HG03139 (cell line): ENCODE measurements around the gene KNDC1.

Experiments used
- ATAC-seq: cut with Tn5 transposase; IDR thresholded peaks from one replicate; pipeline ENCODE4 v1.9.1; 2021; ENCODE audit not compliant: unreplicated experiment

The KNDC1 gene

DNA sequence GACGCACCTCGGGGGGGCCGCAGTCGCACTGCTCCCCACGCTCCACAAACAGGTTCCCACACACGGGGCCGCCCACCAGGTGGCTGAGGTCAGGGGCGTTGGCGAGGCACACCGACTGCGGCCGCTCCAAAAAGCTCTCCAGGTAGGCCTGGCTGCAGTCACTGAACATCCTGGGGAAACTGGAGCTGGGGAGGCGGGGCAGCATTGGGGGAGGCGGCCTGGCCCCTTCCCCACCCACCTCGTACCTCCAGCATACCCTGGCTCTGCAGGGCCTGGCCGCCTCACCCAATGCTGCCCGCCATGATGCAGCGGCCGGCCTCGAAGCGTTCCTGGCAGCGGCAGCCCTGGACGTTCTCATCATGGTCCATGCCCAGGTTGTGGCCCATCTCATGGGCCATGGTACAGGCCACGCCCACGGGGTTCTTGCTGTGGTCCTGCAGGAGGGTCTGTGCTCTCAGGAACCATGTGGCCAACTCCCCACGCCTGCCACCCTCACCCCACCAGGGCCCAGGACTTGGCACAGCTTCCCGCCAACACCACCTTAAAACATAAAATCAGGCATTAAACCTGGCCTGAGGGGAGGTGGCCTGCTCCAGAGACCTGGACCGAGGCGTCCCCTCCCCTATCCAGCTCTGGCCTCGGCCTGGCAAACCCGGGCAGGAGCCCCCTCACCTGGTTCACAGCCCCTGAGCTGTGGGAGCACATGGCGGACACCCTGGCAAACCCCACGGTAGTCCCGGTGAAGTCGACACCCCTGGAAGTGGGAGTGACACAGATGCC, 111.7 kb downstream of the KNDC1 start:
- no peak for ATAC-seq

DNA sequence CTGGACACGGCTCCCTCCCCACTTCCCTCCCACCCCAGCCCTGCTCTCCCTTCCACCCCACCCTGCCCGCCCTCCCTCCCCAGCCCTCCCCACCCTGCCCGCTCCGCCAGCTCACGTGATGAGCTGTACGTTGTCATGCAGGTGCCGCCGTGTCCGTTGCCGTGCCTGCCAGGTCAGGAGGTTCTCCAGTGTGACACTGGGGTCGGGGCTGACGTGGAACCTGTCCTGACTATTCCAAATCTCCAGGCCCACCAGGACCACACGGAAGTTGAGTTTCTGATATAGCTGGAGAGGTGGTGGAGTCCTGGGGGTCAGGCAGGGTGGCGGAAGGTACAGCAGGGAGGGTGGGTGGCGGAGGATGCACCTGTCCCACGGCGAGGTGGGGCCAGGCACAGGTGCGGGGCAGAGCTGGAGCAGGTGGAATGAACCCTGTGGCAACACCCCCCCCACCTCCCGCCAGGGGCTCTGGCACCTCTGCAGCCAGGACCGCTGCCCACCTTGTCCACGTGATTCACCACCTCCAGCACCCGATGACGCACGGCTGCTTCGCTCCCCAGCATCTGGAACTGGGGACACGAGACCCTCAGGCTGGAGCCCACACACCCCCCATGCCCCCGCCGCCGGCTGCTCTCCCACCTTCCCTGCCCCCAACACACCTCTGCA, 112.4 kb downstream of the KNDC1 start:
- ATAC-seq: no peak

DNA sequence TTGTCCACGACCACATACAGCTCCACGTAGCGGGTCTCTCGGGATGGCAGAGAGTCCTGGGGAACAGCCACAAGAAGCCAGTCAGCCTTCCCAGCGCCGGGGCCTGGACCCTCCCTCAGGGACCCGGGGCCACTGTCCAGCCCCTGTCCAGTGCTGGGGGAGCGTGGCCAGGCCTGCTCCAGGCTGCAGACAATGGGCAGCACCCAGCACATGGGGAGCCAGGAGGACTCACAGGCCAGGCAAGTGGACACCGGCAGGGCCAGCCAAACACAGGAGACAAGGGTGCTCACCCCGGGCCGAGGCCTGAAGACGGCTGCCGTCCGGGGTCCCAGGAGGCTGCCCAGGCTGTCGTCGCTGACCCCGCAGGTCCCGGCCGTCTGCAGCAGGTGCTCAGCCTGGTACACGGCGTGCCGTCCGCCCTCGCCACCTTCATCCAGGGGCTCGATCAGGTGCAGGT, 113.0 kb downstream of the KNDC1 start:
- no peak for ATAC-seq

- ATAC-seq: no peak
Measured at GRCh38 chr10:133273534-133274143, 113.6 kb downstream of the KNDC1 start.

DNA sequence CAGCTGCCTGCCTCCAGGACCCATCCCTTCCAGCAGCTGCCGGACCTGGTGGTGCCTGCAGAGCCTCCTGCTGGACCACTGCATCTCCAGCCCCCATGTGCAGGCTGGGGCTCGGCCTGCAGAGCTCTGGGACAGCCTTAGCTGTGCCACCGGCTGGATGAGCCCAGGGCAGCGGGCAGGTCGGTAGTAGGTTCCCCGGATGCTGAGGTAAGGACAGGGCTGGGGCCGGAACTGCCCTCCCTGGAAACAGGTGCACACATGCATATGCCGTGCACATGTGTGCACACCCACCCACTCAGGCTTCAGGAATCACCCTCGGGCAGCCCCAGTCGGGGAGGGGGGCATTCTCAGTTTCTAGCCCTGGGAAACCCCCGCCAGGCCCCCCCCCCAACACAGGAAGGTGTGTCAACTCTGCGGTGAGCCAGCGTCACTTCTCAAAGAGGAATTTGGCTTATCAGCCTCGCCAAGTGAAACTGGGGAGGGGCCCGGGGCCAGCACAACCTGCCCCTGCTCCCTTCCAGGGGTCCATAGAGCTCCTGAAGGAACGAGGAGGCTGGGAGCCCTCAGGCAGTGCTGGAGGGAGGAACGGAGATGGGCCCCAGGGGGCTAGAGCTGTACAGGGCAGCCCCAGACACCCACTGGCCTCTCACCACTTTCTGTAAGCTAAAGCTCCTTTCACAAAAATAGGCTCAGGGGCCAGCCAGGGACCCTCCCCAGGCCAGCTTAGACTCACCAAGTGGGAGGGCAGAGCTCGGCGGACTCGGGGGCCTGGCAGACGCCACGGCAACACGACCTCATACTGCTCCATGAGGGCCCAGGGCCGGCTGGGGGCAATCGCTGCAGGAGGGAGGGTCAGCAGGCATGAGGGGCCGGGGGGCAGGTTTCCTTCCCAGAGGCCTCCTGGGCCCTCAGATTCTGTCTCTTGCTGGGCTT, 115.0 kb downstream of the KNDC1 start:
- ATAC-seq: peak; percentile 38

GRCh38 chr10:133275684-133276092, 115.7 kb downstream of the KNDC1 start:
- ATAC-seq: peak; percentile 31
